ENCODE results near the gene MIGA2.
"Not testable (repeated sequence)": the region's sequence is repeated elsewhere in the genome, so short reads cannot be mapped to it uniquely, and the experiment has no call there.

The MIGA2 gene

GRCh38 chr9:129023036-129023907, 13.2 kb upstream of the MIGA2 start:
- no peak overlapping the region for H3K27ac Mint-ChIP-seq
- H3K27me3 Mint-ChIP-seq, result no peaks in the 10 kb centered on the region
- H3K4me1 Mint-ChIP-seq (ENCODE audit: low read depth), result peaks cover 9% of the 10 kb centered on the region
- H3K36me3 Mint-ChIP-seq (ENCODE audit: low read depth), result no peaks in the 10 kb centered on the region
- no peaks in the 10 kb centered on the region for H3K9me3 Mint-ChIP-seq
- H3K4me3 Mint-ChIP-seq, result no peak overlapping the region

- H3K4me1 Mint-ChIP-seq (ENCODE audit: low read depth), result peaks cover 11% of the 10 kb centered on the region
- H3K36me3 Mint-ChIP-seq (ENCODE audit: low read depth), result no peaks in the 10 kb centered on the region
- H3K27ac Mint-ChIP-seq, result no peak overlapping the region
- no peaks in the 10 kb centered on the region for H3K27me3 Mint-ChIP-seq
- H3K9me3 Mint-ChIP-seq, result no peaks in the 10 kb centered on the region
- no peak overlapping the region for H3K4me3 Mint-ChIP-seq
These were observed 12.6 kb upstream of the MIGA2 start for GRCh38 chr9:129023908-129024233.

GRCh38 chr9:129026442-129027223, 9.8 kb upstream of the MIGA2 start:
- Mint-ChIP-seq H3K4me3 (peak overlapping the region; percentile 83), H3K27me3 (no peaks in the 10 kb centered on the region), H3K36me3 (ENCODE audit: low read depth) (no peaks in the 10 kb centered on the region), H3K27ac (no peak overlapping the region), H3K9me3 (no peaks in the 10 kb centered on the region), H3K4me1 (ENCODE audit: low read depth) (peaks cover 14% of the 10 kb centered on the region)

GRCh38 chr9:129027224-129027684, 9.2 kb upstream of the MIGA2 start:
- Mint-ChIP-seq H3K4me3 (peak overlapping the region; percentile 83), H3K9me3 (no peaks in the 10 kb centered on the region), H3K27ac (peak overlapping the region; percentile 32), H3K36me3 (ENCODE audit: low read depth) (no peaks in the 10 kb centered on the region), H3K4me1 (ENCODE audit: low read depth) (peaks cover 14% of the 10 kb centered on the region), H3K27me3 (no peaks in the 10 kb centered on the region)

- peaks cover 14% of the 10 kb centered on the region for H3K4me1 Mint-ChIP-seq (ENCODE audit: low read depth)
- H3K27me3 Mint-ChIP-seq, result no peaks in the 10 kb centered on the region
- no peaks in the 10 kb centered on the region for H3K9me3 Mint-ChIP-seq
- H3K36me3 Mint-ChIP-seq (ENCODE audit: low read depth), result no peaks in the 10 kb centered on the region
- peak overlapping the region; percentile 32 for H3K27ac Mint-ChIP-seq
- H3K4me3 Mint-ChIP-seq, result peak overlapping the region; percentile 83
These were observed 8.7 kb upstream of the MIGA2 start for GRCh38 chr9:129027685-129028191.

GRCh38 chr9:129028192-129028966, 8.0 kb upstream of the MIGA2 start, which contains the start of gene SH3GLB2:
SH3GLB2 (minus strand) TSS chr9:129028331; CDS start chr9:129028154, 177 bp downstream.
- Mint-ChIP-seq H3K4me3 (peak within 1 kb of the TSS; percentile 83), H3K4me1 (ENCODE audit: low read depth) (peaks cover 14% of the 10 kb centered on the region), H3K36me3 (ENCODE audit: low read depth) (no peaks in the 10 kb centered on the region), H3K27ac (peak within 1 kb of the TSS; percentile 32), H3K9me3 (no peaks in the 10 kb centered on the region), H3K27me3 (no peaks in the 10 kb centered on the region)

- H3K4me1 Mint-ChIP-seq (ENCODE audit: low read depth), result peaks cover 14% of the 10 kb centered on the region
- no peaks in the 10 kb centered on the region for H3K9me3 Mint-ChIP-seq
- no peaks in the 10 kb centered on the region for H3K36me3 Mint-ChIP-seq (ENCODE audit: low read depth)
- H3K27me3 Mint-ChIP-seq, result no peaks in the 10 kb centered on the region
- no peak overlapping the region for H3K4me3 Mint-ChIP-seq
- H3K27ac Mint-ChIP-seq, result no peak overlapping the region
These were observed 6.2 kb upstream of the MIGA2 start for GRCh38 chr9:129030191-129030590.

- H3K4me1 Mint-ChIP-seq (ENCODE audit: low read depth), result peaks cover 20% of the 10 kb centered on the region
- no peaks in the 10 kb centered on the region for H3K36me3 Mint-ChIP-seq (ENCODE audit: low read depth)
- H3K27ac Mint-ChIP-seq, result no peak overlapping the region
- H3K9me3 Mint-ChIP-seq, result no peaks in the 10 kb centered on the region
- no peaks in the 10 kb centered on the region for H3K27me3 Mint-ChIP-seq
- H3K4me3 Mint-ChIP-seq, result no peak overlapping the region
These were observed 4.9 kb upstream of the MIGA2 start for GRCh38 chr9:129031514-129031913.

- Mint-ChIP-seq H3K36me3 (ENCODE audit: low read depth) (no peaks in the 10 kb centered on the region), H3K4me1 (ENCODE audit: low read depth) (peaks cover 20% of the 10 kb centered on the region), H3K9me3 (no peaks in the 10 kb centered on the region), H3K27me3 (no peaks in the 10 kb centered on the region), H3K27ac (no peak overlapping the region), H3K4me3 (no peak overlapping the region)
These were observed 3.8 kb upstream of the MIGA2 start for GRCh38 chr9:129032541-129033159.

- Mint-ChIP-seq H3K27ac (no peak overlapping the region), H3K4me3 (no peak overlapping the region), H3K27me3 (no peaks in the 10 kb centered on the region), H3K4me1 (ENCODE audit: low read depth) (peaks cover 25% of the 10 kb centered on the region), H3K9me3 (no peaks in the 10 kb centered on the region), H3K36me3 (ENCODE audit: low read depth) (no peaks in the 10 kb centered on the region)
These were observed 3.2 kb upstream of the MIGA2 start for GRCh38 chr9:129033216-129033615.

GRCh38 chr9:129035838-129036237, 588 bp upstream of the MIGA2 start:
- H3K27me3 Mint-ChIP-seq; H3K36me3 Mint-ChIP-seq (ENCODE audit: low read depth); H3K9me3 Mint-ChIP-seq: not testable (repeated sequence)
- Mint-ChIP-seq H3K27ac (peak overlapping the region; percentile 66), H3K4me1 (ENCODE audit: low read depth) (peaks cover 20% of the 10 kb centered on the region), H3K4me3 (peak overlapping the region; percentile 90)

- Mint-ChIP-seq H3K4me1 (ENCODE audit: low read depth) (peaks cover 20% of the 10 kb centered on the region), H3K27me3 (no peaks in the 10 kb centered on the region)
These were observed 719 bp downstream of the MIGA2 start for GRCh38 chr9:129036923-129037766.

GRCh38 chr9:129037767-129038098, 1.3 kb downstream of the MIGA2 start:
- H3K27ac Mint-ChIP-seq, result no peak overlapping the region
- H3K4me3 Mint-ChIP-seq, result peak overlapping the region; percentile 90
- H3K27me3 Mint-ChIP-seq, result no peaks in the 10 kb centered on the region
- H3K9me3 Mint-ChIP-seq, result no peaks in the 10 kb centered on the region
- peaks cover 8% of the 10 kb centered on the region for H3K36me3 Mint-ChIP-seq (ENCODE audit: low read depth)
- peaks cover 20% of the 10 kb centered on the region for H3K4me1 Mint-ChIP-seq (ENCODE audit: low read depth)

More at GRCh38 chr9:129036923-129037766, 719 bp downstream of the MIGA2 start:
- peak overlapping the region; percentile 66 for H3K27ac Mint-ChIP-seq
- H3K9me3 Mint-ChIP-seq, result no peaks in the 10 kb centered on the region
- H3K4me3 Mint-ChIP-seq, result peak overlapping the region; percentile 90
- peaks cover 3% of the 10 kb centered on the region for H3K36me3 Mint-ChIP-seq (ENCODE audit: low read depth)
